Fibroblast of peridontal ligament (primary cell): ENCODE measurements around the gene AMN1.
"Not testable (repeated sequence)": the region's sequence is repeated elsewhere in the genome, so short reads cannot be mapped to it uniquely, and the experiment has no call there.

Source experiments
- DNase-seq: peaks from one replicate; pipeline ENCODE4 v3.0.0-alpha.2; 2010; ENCODE audit errors: extremely low read depth

AMN1 gene

DNA sequence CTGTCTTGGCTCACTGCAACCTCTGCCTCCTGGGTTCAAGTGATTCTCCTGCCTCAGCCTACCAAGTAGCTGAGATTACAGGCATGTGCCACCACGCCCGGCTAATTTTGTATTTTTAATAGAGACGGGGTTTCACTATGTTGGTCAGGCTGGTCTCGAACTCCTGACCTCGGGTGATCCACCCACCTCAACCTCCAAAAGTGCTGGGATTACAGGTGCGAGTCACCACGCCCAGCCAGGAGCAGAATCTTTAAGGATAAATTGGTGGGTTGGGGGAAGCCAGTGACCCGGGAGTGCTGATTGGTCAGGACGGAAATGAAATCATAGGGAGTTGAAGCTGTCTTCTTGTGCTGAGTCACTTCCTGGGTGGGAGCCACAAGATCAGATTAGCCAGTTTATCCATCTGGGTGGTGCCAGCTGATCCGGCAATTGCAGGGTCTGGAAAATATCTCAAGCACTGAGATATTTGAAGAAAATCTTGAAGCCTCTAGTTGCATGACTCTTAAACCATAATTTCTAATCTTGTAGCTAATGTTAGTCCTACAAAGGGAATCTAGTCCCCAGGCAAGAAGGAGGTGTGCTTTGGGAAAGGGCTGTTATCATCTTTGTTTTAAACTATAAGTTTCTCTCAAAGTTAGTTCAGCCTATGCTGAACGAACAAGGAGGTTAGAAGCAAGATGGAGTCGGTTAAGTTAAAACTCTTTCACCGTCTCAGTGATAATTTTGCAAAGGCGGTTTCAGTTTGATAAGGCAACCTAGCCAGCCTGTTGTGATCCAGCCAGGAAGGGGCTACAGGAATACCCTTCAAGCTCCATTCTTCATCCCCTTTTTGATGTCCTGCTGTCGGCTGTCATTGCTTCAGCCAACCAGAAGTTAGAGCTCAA lies 5.0 kb upstream of the AMN1 start:
- DNase-seq, result peak; percentile 31

DNA sequence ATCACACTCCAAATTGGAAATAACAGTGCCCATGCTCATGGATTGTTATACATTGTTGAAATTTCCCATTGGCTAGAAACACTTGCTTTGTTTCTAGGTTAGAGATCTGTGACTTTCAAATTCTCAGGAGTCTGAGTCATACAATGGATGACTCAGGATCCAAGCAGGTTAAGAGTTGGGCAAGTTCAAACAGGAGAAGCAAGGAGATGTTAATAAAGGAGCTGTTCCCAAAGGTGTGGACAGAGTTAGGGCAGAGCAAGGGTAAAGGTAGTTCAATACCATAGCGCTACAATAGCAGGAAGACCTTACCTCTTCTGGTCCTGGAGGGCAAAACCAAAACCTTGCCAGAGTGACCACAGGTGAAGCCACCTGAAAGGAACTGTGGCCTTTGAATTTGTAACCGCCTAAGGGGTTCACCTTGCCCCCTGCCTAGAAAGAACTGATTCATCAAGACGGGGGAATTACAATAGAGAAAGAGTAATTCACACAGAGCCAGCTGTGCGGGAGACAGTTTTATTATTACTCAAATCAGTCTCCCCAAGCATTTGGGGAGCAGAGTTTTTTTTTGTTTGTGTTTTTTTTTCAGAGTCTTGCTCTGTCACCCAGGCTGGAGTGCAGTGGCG lies 4.2 kb upstream of the AMN1 start:
- peak; percentile 66 for DNase-seq

DNA sequence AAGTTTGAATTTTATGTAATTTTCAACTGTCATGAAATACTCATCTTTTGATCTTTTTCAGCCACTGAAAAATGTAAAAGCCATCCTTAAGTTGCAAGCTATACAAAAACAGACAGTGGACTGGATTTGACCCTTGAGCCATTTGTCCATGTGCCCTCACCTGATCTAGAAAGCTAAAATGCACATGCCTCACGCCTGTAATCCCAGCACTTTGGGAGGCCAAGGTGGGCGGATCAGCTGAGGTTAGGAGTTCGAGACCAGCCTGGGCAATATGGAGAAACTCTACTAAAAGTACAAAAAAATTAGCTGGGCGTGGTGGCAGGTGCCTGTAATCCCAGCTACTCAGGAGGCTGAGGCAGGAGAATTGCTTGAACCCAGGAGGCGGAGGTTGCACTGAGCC lies 2.4 kb upstream of the AMN1 start:
- DNase-seq, result not testable (repeated sequence)

DNA sequence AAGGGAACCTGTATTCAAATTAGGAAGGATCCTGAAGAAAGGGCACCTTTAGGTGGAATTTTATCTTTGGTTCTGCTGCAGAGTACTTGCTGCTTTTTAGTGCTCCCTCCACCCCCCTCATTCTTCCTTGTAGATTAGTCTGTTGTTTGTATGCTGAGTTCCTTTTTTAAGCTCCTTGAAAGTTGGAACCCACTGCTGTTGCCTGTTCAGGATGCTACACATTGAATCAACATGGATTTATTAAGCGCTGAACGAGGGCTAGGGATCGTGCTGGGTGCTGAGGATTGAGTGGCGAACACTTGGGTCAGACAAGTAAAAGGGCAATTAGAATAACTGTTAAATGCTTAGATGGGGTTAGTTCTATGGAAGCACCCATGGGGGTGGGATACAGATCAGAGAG lies 884 bp upstream of the AMN1 start:
- DNase-seq, result no peak

DNA sequence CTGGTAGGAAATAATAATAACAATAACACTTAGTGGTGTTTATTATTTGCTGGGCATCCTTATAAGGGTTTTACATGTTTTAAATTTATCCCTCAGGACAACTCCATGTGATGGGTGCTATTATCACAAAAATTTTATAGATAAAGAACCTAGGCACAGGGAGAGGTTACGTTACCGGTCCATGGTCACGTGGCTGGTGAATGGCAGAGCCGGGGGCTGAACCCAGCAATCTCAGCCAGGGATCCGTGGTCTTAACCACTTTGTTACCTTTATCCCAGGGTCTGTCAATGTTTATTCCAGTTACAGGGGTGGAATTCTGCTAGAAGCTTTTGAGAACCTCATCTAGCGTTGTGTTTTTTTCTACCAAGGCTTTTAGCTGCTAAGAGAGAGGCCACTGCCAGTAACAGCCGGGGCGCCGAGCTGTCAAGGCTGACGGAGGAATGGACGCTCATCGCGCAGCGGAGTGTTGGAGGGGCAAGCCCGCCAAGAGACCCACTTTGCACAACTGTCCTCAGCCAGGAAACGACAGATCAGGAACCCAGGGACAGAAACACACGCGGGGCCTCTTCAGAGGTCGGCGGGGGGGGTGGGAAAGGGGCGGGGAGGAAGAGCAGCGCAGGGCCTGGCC lies 418 bp downstream of the AMN1 start:
- DNase-seq, result no peak

DNA sequence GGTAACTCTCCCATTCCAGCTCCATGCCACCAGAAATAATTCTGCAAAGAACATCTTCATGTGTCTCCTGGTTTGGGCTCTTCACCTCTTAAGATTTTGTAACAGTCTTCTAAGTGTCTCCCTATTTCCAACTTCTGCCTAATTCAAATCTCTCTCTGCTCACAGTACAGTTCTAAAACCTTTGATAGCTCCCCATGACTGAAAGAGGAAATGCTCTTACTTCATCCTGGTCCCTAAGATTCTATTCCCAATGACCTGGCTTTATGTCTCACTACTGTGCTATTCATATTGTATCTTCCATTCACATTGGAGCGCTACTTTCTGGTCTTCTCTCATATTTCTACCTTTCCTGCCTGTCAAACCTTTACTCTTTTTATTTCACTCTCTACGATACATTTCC lies 1.6 kb downstream of the AMN1 start:
- no peak for DNase-seq

DNA sequence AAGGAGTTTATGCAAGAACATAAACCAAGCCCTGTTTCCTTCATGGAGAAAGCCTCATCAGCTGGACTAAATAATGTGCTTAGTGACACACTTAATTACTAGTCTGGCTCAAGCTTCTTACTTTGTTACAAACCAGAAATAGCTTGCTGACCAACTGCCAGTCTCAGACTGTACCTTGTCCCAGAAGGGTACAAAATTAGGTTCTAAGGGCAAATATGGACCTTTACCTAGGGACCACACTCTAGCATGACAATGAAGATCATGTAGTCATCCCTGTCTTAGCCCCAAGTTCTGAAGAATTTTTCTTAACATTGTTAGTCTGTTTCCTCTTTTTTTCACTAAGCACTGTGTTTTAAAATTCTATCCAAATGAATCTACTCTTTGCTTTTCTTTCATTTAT lies 2.2 kb downstream of the AMN1 start:
- DNase-seq, result no peak

DNA sequence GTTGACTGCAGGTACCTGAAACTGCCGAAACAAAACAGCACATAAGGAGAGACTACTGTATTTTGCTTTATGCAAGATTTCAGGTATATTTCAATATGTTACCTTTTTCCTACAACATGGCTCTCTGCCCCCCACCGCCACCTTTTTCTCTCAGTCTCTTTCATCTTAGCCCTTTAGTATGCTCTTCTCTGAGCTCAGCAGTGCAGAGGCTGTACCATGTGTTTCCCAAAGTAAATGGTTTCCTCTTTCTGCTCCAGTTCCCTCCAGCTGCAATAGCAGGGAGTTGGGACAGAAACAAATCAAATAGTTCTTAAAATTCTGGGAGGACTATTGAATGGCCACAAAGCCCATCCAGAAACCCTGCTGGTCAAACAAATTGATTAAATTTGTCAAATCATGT lies 4.3 kb downstream of the AMN1 start:
- DNase-seq, result no peak

DNA sequence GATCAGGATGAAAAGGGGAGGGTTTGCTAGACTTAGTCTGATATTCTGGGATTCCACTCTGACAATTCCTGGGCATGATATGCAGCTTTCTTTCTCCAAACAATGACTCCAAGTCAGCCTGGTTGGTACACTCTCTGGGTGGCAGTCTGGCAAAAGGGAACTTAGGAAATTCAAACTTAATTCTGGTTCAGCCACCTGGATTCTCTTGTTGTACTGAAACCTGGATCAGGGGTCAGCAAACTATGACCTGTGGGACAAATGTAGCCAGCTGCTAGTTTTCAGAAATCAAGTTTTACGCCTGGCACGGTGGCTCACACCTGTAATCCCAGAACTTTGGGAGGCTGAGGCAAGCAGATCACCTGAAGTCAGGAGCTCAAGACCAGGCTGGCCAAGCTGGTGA lies 6.2 kb downstream of the AMN1 start:
- DNase-seq, result no peak

DNA sequence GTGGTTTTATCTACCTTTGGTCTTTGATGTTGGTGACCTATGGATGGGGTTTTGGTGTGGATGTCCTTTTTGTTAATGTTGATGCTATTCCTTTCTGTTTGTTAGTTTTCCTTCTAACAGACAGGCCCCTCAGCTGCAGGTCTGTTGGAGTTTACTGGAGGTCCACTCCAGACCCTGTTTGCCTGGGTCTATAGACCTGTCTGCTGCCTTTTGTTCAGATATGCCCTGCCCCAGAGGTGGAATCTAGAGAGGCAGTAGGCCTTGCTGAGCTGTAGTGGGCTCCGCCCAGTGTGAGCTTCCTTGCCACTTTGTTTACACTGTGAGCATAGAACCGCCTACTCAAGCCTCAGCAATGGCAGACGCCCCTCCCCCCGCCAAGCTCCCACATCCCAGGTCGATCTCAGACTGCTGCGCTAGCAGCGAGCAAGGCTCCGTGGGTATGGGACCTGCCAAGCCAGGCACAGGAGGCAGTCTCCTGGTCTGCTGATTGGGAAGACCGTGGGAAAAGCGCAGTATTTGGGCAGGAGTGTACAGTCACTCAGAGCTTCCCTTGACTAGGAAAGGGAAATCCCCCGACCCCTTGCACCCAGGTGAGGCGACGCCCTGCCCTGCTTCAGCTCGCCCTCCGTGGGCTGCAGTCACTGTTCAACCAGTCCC lies 10.2 kb downstream of the AMN1 start:
- not testable (repeated sequence) for DNase-seq

DNA sequence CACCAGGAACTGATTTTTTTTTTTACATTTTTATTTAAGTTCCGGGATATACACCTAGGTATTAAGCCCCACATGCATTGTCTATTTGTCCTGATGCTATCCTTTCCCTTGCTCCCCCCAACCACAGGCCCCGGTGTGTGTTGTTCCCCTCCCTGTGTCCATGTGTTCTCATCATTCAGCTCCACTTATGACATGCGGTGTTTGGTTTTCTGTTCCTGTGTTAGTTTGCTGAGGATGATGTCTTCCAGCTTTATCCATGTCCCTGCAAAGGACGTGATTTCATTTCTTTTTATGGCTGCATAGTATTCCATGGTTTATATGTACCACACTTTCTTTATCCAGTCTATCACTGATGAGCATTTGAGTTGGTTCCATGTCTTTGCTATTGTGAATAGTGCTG lies 11.8 kb downstream of the AMN1 start:
- DNase-seq, result not testable (repeated sequence)

DNA sequence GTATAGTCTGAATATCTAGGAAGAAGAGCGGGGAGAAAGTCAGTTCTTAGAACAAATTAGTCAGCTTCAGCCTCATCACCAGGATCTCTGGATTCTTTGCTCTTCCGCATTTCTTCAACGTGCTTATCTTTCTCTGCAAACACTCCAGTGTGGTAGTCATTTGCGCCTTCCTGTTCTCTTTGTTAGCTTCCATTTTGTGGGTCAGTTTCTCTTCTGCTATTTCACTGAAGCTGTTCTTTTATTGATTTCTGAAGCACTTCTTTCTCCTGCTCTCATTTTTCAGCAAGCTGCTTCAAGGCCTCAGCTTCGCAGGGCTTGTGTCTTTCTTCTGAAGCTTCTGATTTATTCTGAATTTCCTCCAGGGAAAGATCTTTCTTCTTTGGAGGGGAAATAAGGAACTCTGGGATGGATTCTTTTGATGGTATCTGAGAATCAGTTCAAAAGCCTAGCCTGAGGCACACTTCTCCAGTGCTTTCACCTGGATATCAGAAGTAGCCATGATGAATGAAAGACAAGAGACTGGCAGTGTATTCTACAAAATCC lies 13.5 kb downstream of the AMN1 start:
- DNase-seq, result no peak

DNA sequence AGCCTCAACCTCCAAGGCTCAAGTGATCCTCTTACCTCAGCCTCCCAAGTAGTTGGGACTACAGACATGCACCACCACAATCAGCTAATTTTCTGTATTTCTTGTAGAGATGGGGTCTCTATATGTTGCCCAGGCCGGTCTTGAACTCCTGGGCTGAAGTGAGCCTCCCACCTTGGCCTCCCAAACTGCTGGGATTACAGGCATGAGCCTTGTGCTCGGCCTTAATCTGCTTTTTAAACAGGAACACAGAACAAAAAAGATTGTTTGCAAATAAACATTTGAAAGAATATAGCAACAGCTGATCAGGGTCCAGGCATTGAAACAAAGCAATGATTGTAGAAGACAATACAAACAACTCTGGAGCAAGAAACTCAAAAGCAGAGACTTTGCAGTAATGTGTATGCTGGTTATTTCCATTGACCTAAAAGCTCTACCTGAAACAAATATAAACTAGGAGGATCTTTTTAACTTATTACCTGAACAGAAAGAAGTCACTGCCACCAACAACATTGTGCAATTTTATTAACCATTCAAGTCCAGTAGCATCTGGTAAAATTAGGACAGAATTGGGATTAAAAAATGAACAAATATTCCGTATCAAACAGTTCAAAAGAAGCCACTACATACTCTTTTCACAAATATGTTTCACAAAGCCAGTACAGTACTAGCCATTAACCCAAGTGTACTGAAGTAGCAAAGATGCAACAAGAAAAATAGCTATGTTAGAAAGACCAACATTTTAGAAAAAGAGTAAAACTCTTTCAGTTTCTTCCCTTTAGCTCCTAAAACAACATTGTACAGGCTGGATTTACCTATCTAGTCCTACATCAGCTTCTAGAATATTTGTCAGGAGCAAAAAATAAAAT lies 14.2 kb downstream of the AMN1 start:
- no peak for DNase-seq

DNA sequence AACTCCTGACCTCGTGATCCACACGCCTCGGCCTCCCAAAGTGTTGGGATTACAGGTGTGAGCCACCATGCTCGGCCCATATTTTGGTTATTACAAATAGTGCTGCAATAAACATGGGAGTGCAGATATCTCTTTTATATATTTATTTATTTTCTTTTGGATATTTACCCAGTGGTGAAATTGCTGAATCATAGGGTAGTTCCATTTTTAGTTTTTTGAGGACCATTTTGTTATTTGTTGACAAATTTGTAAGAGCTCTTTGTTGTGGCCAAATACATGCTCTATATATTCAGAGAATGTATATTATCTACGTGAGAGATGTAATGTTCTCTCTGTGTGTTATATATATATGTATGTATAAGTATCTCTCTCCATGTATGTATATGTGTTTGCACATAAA lies 15.9 kb downstream of the AMN1 start:
- DNase-seq, result no peak

DNA sequence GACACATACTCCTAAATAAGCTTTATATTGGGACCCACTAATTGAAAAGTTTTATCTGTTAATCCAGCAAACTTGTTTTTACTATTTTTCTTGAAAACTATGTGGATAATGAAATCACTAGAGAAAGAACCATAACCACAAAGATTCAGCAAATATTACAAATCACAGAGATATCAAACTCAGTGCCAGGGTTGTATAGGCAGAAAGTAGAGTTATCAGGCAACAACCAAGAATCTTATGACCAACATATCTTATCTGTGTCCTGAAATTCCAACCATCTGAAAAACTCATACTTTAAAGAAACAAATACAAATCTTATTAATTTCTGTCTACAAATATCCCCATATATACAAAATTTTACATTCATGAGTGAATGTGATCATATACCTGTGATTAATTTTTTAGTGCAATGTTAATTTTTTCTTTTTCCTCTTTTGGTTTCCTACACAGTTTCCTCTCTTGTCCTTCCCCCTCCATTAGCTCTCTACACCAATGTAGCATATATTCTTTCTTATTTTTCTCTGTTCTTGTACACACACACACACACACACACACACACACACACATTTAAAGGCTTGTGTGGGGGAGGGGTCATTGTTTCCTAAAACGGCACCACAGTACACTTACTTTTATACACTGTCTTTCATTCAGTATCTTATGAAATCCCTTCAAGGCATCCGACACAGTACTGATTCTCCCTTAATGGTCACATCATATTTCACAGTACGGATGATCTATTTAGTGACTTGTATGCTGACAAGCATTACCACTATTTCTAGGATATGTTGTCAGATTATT lies 18.6 kb downstream of the AMN1 start:
- no peak for DNase-seq

DNA sequence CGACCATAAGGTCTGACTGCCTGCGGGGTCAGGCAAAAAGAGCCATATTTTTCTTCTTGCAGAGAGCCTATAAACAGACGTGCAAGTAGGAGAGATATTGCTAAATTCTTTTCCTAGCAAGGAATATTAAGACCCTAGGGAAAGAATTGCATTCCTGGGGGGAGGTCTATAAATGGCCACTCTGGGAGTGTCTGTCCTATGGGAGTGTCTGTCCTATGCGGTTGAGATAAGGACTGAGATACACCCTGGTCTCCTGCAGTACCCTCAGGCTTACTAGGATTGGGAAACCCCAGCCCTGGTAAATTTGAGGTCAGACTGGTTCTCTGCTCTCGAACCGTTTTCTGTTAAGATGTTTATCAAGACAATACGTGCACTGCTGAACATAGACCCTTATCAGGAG lies 20.7 kb downstream of the AMN1 start:
- not testable (repeated sequence) for DNase-seq

DNA sequence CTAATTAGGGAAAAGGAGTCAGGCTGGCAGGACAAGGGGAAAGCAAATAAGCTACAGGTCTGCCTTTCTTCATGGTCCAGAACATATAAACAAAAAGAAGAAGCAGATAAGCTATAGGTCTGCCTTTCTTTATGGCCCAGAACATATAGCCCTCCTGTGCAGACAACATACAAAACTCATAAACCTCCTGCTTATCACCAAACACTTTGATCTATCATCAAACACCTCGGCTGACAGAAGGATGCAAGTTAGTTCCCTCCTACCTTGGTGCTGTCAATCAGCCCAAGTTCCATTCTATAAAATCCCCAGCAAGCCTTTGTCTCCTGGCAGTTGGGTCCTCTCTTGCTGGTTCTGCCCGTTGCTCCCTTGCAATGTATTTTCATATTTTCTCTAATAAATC lies 23.2 kb downstream of the AMN1 start:
- DNase-seq, result no peak

DNA sequence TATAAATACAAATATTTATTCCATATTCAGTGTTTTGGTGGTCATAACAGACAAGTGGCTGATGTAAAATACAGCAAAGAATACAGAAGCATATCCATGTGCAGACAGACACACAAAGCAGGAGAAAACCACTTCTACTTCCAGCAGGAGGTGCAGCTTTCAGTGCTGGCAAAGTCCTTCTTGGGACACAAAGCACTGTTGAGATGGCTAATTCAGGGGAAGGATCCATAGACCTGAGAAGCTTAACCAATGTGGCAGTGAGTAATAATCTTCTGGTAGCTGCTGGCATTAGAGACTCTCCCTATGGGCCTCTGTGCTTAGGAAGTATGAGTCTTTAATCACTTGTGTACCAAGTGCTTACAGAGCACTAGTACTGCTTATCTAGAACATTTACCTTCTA lies 26.8 kb downstream of the AMN1 start:
- peak; percentile 23 for DNase-seq

DNA sequence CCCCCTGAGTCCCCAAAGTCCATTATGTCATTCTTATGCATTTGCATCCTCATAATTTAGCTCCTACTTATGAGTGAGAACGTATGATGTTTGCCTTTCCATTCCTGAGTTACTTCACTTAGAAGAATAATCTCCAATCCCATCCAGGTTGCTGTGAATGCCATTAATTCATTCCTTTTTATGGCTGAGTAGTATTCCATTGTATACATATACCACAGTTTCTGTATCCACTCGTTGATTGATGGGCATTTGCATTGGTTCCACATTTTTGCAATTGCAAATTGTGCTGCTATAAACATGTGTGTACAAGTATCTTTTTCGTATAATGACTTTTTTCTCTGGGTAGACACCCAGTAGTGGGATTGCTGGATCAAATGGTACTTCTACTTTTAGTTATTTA lies 38.9 kb downstream of the AMN1 start:
- DNase-seq, result not testable (repeated sequence)

DNA sequence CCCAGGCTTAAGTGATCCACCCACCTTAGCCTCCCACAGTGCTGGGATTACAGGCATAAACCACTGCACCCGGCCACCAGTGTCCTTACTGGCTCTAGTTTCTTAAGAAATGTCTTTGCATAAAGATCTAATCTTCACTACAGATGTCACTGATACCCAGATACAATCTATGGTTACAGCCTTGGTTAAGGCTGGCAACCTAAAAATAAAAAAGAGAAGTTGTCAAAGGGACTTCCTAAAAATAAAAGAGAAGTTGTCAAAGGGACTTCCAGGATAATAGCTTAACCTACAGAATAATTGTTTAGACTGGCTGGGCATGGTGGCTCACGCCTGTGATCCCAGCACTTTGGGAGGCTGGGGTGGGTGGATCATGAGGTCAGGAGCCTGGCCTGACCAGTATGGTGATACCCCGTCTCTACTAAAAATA lies 41.7 kb downstream of the AMN1 start:
- no peak for DNase-seq
